GM21619 (cell line): Measurements from ENCODE around the gene DARS1.
"Not testable (repeated sequence)": the region's sequence is repeated elsewhere in the genome, so short reads cannot be mapped to it uniquely, and the experiment has no call there.

Source experiments
- ATAC-seq: cut with Tn5 transposase; IDR thresholded peaks from one replicate; pipeline ENCODE4 v1.9.1; 2021; ENCODE audit not compliant: unreplicated experiment

The DARS1 gene

GRCh38 chr2:135890835-135891234 lies 94.6 kb downstream of the DARS1 start:
- no peak for ATAC-seq

GRCh38 chr2:135890149-135890548 lies 95.3 kb downstream of the DARS1 start:
- ATAC-seq: no peak

DNA sequence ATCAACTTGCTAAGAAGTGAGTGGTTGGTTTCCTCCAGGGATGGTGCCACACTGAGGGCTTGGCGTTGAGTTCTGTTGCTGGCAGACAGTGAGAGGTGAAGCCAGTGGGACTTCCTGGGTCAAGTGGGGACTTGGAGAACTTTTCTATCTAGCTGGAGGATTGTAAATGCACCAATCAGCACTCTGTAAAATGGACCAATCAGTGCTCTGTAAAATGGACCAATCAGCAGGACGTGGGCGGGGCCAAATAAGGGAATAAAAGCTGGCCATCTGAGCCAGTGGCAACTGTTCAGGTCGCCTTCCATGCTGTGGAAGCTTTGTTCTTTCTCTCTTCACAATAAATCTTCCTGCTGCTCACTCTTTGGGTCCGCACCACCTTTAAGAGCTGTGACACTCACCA lies 96.8 kb downstream of the DARS1 start:
- not testable (repeated sequence) for ATAC-seq

GRCh38 chr2:135885709-135886108 lies 99.7 kb downstream of the DARS1 start:
- no peak for ATAC-seq

DNA sequence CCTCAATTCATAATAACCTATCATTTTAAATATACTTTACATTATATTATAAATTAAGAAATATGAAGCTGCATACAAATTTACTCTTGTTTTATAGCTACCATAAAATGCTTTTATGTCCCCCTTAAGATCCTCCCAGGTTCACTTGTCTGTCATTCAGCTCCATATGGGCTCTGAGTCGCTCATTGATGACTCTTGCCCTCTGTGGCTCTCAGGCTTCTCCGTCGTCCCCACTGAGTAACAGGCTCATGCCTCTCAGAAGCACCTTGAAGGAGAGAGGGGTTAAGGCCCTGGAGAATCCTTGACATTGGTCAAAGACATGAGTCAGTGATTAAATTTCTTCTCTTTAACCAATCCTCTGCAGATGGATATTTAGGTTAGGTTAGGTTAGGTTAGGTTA lies 103.0 kb downstream of the DARS1 start:
- ATAC-seq: no peak

DNA sequence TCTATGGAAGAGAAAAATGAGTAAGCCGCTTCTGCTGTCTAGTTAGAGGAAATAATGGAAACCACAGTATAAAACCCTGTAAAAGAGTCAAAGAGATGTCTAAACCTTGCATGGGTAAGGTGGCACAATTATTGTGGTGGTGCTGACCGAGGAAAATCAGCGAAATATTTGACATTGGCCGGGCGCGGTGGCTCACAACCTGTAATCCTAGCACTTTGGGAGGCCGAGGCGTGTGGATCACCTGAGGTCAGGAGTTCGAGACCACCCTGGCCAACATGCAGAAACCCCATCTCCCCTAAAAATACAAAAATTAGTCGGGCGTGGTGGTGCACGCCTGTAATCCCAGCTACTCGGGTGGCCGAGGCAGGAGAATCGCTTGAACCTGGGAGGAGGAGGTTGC lies 108.7 kb downstream of the DARS1 start:
- ATAC-seq: not testable (repeated sequence)

- ATAC-seq: peak; percentile 90
These were observed 109.2 kb downstream of the DARS1 start, which contains the start of gene MCM6 for GRCh38 chr2:135876066-135876711. Gene MCM6 (minus strand): TSS chr2:135876443. CDS start chr2:135876365, 78 bp downstream.

- ATAC-seq: peak; percentile 53
These were observed 109.8 kb downstream of the DARS1 start for GRCh38 chr2:135875491-135876065.

- ATAC-seq: no peak
These were observed 110.6 kb downstream of the DARS1 start for GRCh38 chr2:135874777-135875365.

DNA sequence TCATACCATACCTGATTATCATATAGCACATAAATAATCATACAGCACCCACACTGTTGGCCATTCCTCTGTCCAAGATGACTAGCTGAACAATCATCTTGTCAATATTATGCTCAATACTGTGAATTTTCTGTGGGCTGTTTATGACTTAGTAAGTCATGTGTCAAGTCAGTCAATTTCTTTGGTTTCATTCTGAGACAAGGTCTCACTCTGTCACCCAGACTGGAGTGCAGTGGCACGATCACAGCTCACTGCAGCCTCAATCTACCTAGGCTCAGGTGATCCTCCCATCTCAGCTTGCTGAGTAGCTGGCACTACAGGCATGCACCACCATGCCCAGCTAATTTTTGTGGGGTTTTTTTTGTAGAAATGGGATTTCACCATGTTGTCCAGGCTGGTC lies 114.9 kb downstream of the DARS1 start:
- ATAC-seq: peak; percentile 74

- ATAC-seq: no peak
These were observed 122.2 kb downstream of the DARS1 start for GRCh38 chr2:135863233-135863632.

- ATAC-seq: no peak
These were observed 122.7 kb downstream of the DARS1 start for GRCh38 chr2:135862718-135863117.
